T47D (cell line): Measurements from ENCODE around the gene SULT2B1.

ENCODE experiments used
- DNase-seq, 2 experiments: peaks; one replicate each; pipeline versions ENCODE4 v3.0.0 to v3.0.0-alpha.2; 2011 to 2012; ENCODE audit warnings: low read depth in 1 of 2, low spot score in 1 of 2
- JUND ChIP-seq: IDR thresholded peaks from 2 replicates; pipeline ENCODE4 v1.6.1; 2012; ENCODE audit warnings: low read depth
- in situ Hi-C: cut with HindIII; loops from 2 replicates; pipeline ENCODE4 v1.10.0; 2016; ENCODE audit warnings: low sequenced_read_pairs, low pct_unique_long_range_greater_than_20kb

The SULT2B1 gene

GRCh38 chr19:48551437-48552302, at the start of gene SULT2B1:
SULT2B1 (plus strand) TSS chr19:48552172; CDS start chr19:48552253, 81 bp downstream.
- no peak for TF ChIP-seq JUND
- in situ Hi-C loops, result no loop called here
- peak; percentile 83 to 90 for DNase-seq

GRCh38 chr19:48502350-48503018, 49.5 kb upstream of the SULT2B1 start:
- no peak for DNase-seq
- in situ Hi-C loops, result no loop called here
- no peak for TF ChIP-seq JUND

GRCh38 chr19:48506138-48506733, 45.7 kb upstream of the SULT2B1 start:
- no peak for TF ChIP-seq JUND
- peak in 1 of 2 experiments; percentile 75 for DNase-seq
- in situ Hi-C loops, result no loop called here

GRCh38 chr19:48507911-48508439, 44.0 kb upstream of the SULT2B1 start:
- in situ Hi-C loops, result no loop called here
- TF ChIP-seq JUND, result no peak

GRCh38 chr19:48508729-48509411, 43.1 kb upstream of the SULT2B1 start:
- no peak for DNase-seq
- TF ChIP-seq JUND, result no peak
- in situ Hi-C loops, result no loop called here

More at GRCh38 chr19:48507911-48508439, 44.0 kb upstream of the SULT2B1 start:
- DNase-seq, result no peak

- in situ Hi-C loops, result no loop called here
- no peak for TF ChIP-seq JUND
- DNase-seq, result peak in 1 of 2 experiments; percentile 65
These were observed 42.3 kb upstream of the SULT2B1 start for GRCh38 chr19:48509467-48510194.

- DNase-seq, result peak in 1 of 2 experiments; percentile 73
These were observed 41.3 kb upstream of the SULT2B1 start for GRCh38 chr19:48510421-48511268.

GRCh38 chr19:48511321-48511731, 40.6 kb upstream of the SULT2B1 start:
- no peak for TF ChIP-seq JUND
- in situ Hi-C loops, result no loop called here

More at GRCh38 chr19:48510421-48511268, 41.3 kb upstream of the SULT2B1 start:
- no peak for TF ChIP-seq JUND
- in situ Hi-C loops, result no loop called here

GRCh38 chr19:48511800-48512503, 40.0 kb upstream of the SULT2B1 start, which contains the start of gene LMTK3:
LMTK3 (minus strand) TSS chr19:48511835; CDS start chr19:48511576, 259 bp downstream.
- DNase-seq, result peak in 1 of 2 experiments; percentile 69
- TF ChIP-seq JUND, result no peak
- in situ Hi-C loops, result no loop called here

More at GRCh38 chr19:48511321-48511731, 40.6 kb upstream of the SULT2B1 start:
- DNase-seq, result no peak
